B cell (primary cell): ENCODE results near the gene GSX2. TPM values are rescaled to one million over a fixed set of nuclear protein-coding genes. Genes with fewer than 3 reads are reported as not detected.

Experiments used
- ATAC-seq: fragments of 200-7000 bp; cut with Tn5 transposase; one replicate; pipeline ENCODE4 v1.10.0; 2021; ENCODE audit warnings: low read depth, mild to moderate bottlenecking, moderate number of reproducible peaks, moderate library complexity
- CTCF ChIA-PET: fragments of 350-600 bp; sonication (Branson Sonifier 250); formaldehyde crosslinking; loops from one replicate; lab custom pipeline; 2021; ENCODE audit warnings: antibody characterized with exemption, inconsistent platforms; lab: Charles Lee
- POLR2A ChIA-PET: fragments of 350-600 bp; sonication (Branson Sonifier 250); formaldehyde crosslinking; loops from one replicate; lab custom pipeline; 2021; ENCODE audit warnings: antibody characterized with exemption; lab: Charles Lee
- DNase-seq: peaks from one replicate; pipeline ENCODE4 v3.0.0; 2013
- H2AFZ ChIP-seq: 2 replicates; pipeline ENCODE4 v1.6.1; 2012; ENCODE audit warnings: mild to moderate bottlenecking, low read depth, low read length; ENCODE audit not compliant: insufficient read depth, poor library complexity, severe bottlenecking
- H3K27ac ChIP-seq, 2 donors: 1 replicate in 1 of 2; 2 replicates in 1 of 2; pipeline ENCODE4 v1.5.1; 2012 to 2013; ENCODE audit warnings: low read length in 2 of 2, mild to moderate bottlenecking in 2 of 2, moderate library complexity in 1 of 2
- H3K27me3 ChIP-seq, 4 experiments: fragments of 200-600 bp in 1 of 4; sonication (generic) in 1 of 4; replicated peaks in 1 of 4; 1 replicate in 2 of 4; 2 replicates in 2 of 4; pipeline versions ENCODE4 v1.6.1 to v1.7.0; 2013 to 2016; ENCODE audit warnings: low read length in 3 of 4, mild to moderate bottlenecking in 2 of 4, mixed read lengths in 1 of 4, moderate library complexity in 1 of 4; ENCODE audit not compliant: insufficient read depth in 4 of 4, control insufficient read depth in 3 of 4; ENCODE audit errors: control extremely low read depth in 1 of 4
- H3K36me3 ChIP-seq, 2 experiments: replicated peaks in 1 of 2; 1 replicate in 1 of 2; 2 replicates in 1 of 2; pipeline versions ENCODE4 v1.6.1 to v1.7.1; 2013; ENCODE audit warnings: low read length in 1 of 2; ENCODE audit not compliant: insufficient read depth in 2 of 2, control insufficient read depth in 1 of 2; ENCODE audit errors: control extremely low read depth in 1 of 2, extremely low read depth in 1 of 2
- H3K4me1 ChIP-seq, 2 donors: fragments of 200-600 bp in 1 of 2; sonication (generic) in 1 of 2; 1 replicate in 1 of 2; 2 replicates in 1 of 2; pipeline versions ENCODE4 v1.5.1 to v1.6.1; 2013 to 2017; ENCODE audit warnings: low read length in 2 of 2; ENCODE audit not compliant: control insufficient read depth in 2 of 2, insufficient read depth in 2 of 2
- H3K4me2 ChIP-seq: replicated peaks from 2 replicates; pipeline ENCODE3; 2012; ENCODE audit warnings: mild to moderate bottlenecking, low read depth, low read length; ENCODE audit not compliant: poor library complexity, severe bottlenecking
- H3K4me3 ChIP-seq, 5 experiments: fragments of 200-600 bp in 1 of 5; sonication (generic) in 1 of 5; 1 replicate in 3 of 5; 2 replicates in 2 of 5; pipeline versions ENCODE4 v1.5.1 to v1.7.0; 2011 to 2016; ENCODE audit warnings: low read length in 4 of 5, mild to moderate bottlenecking in 4 of 5, low read depth in 2 of 5, control low read depth in 1 of 5, moderate library complexity in 1 of 5; ENCODE audit not compliant: insufficient read depth in 1 of 5; ENCODE audit errors: control extremely low read depth in 1 of 5, extremely low read depth in 1 of 5
- H3K79me2 ChIP-seq: fragments of 200-600 bp; sonication (generic); one replicate; pipeline ENCODE4 v1.6.0; 2016; ENCODE audit warnings: low read length; ENCODE audit not compliant: control insufficient read depth, insufficient read depth
- H3K9ac ChIP-seq: fragments of 200-600 bp; sonication (generic); 2 replicates; pipeline ENCODE4 v1.6.1; 2017; ENCODE audit warnings: mild to moderate bottlenecking, low read length, moderate library complexity
- H3K9me3 ChIP-seq, 3 donors: one replicate each; pipeline versions ENCODE4 v1.6.1 to v1.7.1; 2013; ENCODE audit warnings: low read length in 2 of 3; ENCODE audit not compliant: control insufficient read depth in 2 of 3, insufficient read depth in 1 of 3; ENCODE audit errors: control extremely low read depth in 1 of 3
- H4K20me1 ChIP-seq: 2 replicates; pipeline ENCODE4 v1.6.0; 2012; ENCODE audit warnings: mild to moderate bottlenecking, low read length; ENCODE audit not compliant: insufficient read depth, control insufficient read depth, poor library complexity, severe bottlenecking
- H3K27ac Mint-ChIP-seq: one replicate; pipeline ENCODE4 v1.8.0; 2021; ENCODE audit warnings: mixed read lengths
- H3K27me3 Mint-ChIP-seq: one replicate; pipeline ENCODE4 v1.8.0; 2021; ENCODE audit warnings: mixed read lengths
- H3K4me1 Mint-ChIP-seq: one replicate; pipeline ENCODE4 v1.8.0; 2021; ENCODE audit warnings: mixed read lengths
- H3K4me3 Mint-ChIP-seq: one replicate; pipeline ENCODE4 v1.8.0; 2021; ENCODE audit warnings: mixed read lengths
- H3K9me3 Mint-ChIP-seq: one replicate; pipeline ENCODE4 v1.8.0; 2022; ENCODE audit warnings: mixed read lengths; ENCODE audit not compliant: insufficient read depth
- EZH2 ChIP-seq: IDR thresholded peaks from 2 replicates; pipeline ENCODE4 v1.6.1; 2012; ENCODE audit warnings: borderline replicate concordance, low read depth, mild to moderate bottlenecking, moderate library complexity, low read length; ENCODE audit not compliant: insufficient read depth, poor library complexity, severe bottlenecking
- WGBS: methylation state at CpG from one replicate; pipeline ENCODE4 v1.1.5; 2013; ENCODE audit warnings: missing lambda C conversion rate; ENCODE audit not compliant: insufficient coverage; 5-methylcytosine and 5-hydroxymethylcytosine counted together
- intact Hi-C: fragments of 100-400 bp; cut with micrococcal nuclease; formaldehyde crosslinking; loops from one replicate; pipeline ENCODE4 v1.10.0; 2022
- polyA plus RNA-seq: library from polyadenylated mRNA; depleted of rRNA; stranded (reverse); fragments of >200 nt; gene quantifications from 2 replicates; pipeline ENCODE4 v1.2.3, GENCODE V29; 2012
- total RNA-seq, 2 donors: library from RNA; stranded (reverse); fragments of 120-200 nt in 1 of 2; gene quantifications; 1 replicate in 1 of 2; 2 replicates in 1 of 2; pipeline versions ENCODE4 v1.2.3 to v1.2.4, GENCODE V29; 2013 to 2022
- TF ChIP-seq, protein P1 (sequence below): fragments of 200-600 bp; IDR thresholded peaks from one replicate; pipeline ENCODE4 v1.8.0; 2022; ENCODE audit warnings: antibody characterized with exemption, mild to moderate bottlenecking

The GSX2 gene
- total and polyA plus RNA-seq, 2 donors (not counting 1 experiment from before 2014, with no cell fraction given) = 0.34 to 0.47 TPM

DNA sequence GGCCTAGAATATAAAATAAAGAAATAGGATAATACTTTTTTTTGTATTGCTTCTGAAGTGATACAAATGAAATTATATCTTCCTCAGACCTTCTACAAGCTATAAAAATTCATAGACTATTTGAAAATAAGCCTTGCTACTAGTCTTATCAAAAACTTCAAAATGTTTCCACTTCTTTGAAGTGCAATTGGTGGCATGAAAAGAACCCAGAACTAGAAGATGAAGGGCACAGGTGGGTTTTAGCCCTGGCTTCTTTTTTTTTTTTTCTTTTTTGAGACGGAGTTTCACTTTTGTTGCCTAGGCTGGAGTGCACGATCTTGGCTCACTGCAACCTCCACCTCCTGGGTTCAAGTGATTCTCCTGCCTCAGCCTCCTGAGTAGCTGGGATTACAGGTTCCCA, 44.2 kb downstream of the GSX2 start:
- WGBS = no CpG with 5 or more reads among the region's 2 CpGs
- POLR2A ChIA-PET = no interaction called here
- DNase-seq = no peak

GRCh38 chr4:54144661-54145171, 44.8 kb downstream of the GSX2 start:
- no peak overlapping the region for H3K4me3 Mint-ChIP-seq
- POLR2A ChIA-PET = no interaction called here
- no peak overlapping the region for H2AFZ ChIP-seq

More for the DNA sequence above, 44.2 kb downstream of the GSX2 start:
- ATAC-seq = no peak
- CTCF ChIA-PET = no interaction called here
- Histone ChIP-seq H3K9ac (no peak overlapping the region), H3K4me3 (no peak overlapping the region), H3K27ac (no peak overlapping the region), H2AFZ (no peak overlapping the region), H3K9me3 (peaks cover 0 to 6% (median 0%) of the 10 kb centered on the region in 3 donors), H3K36me3 (no peaks in the 10 kb centered on the region), H3K4me1 (no peaks in the 10 kb centered on the region), H4K20me1 (no peaks in the 10 kb centered on the region), H3K79me2 (no peaks in the 10 kb centered on the region), H3K27me3 (no peaks in the 10 kb centered on the region), H3K4me2 (no peak overlapping the region)
- Mint-ChIP-seq H3K4me3 (no peak overlapping the region), H3K27me3 (no peaks in the 10 kb centered on the region), H3K4me1 (no peaks in the 10 kb centered on the region), H3K27ac (no peak overlapping the region), H3K9me3 (peaks cover 4% of the 10 kb centered on the region)
- TF ChIP-seq, protein P1, sequence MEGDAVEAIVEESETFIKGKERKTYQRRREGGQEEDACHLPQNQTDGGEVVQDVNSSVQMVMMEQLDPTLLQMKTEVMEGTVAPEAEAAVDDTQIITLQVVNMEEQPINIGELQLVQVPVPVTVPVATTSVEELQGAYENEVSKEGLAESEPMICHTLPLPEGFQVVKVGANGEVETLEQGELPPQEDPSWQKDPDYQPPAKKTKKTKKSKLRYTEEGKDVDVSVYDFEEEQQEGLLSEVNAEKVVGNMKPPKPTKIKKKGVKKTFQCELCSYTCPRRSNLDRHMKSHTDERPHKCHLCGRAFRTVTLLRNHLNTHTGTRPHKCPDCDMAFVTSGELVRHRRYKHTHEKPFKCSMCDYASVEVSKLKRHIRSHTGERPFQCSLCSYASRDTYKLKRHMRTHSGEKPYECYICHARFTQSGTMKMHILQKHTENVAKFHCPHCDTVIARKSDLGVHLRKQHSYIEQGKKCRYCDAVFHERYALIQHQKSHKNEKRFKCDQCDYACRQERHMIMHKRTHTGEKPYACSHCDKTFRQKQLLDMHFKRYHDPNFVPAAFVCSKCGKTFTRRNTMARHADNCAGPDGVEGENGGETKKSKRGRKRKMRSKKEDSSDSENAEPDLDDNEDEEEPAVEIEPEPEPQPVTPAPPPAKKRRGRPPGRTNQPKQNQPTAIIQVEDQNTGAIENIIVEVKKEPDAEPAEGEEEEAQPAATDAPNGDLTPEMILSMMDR = no peak
- no peak for TF ChIP-seq EZH2
- intact Hi-C loops = no loop called here

More at GRCh38 chr4:54144661-54145171, 44.8 kb downstream of the GSX2 start:
- no peaks in the 10 kb centered on the region for H3K27me3 Mint-ChIP-seq
- Histone ChIP-seq H3K79me2 (no peaks in the 10 kb centered on the region), H4K20me1 (no peaks in the 10 kb centered on the region), H3K4me1 (no peaks in the 10 kb centered on the region), H3K9ac (no peak overlapping the region), H3K27me3 (no peaks in the 10 kb centered on the region), H3K27ac (no peak overlapping the region), H3K9me3 (peaks cover 0 to 8% (median 0%) of the 10 kb centered on the region in 3 donors), H3K4me3 (no peak overlapping the region), H3K4me2 (no peak overlapping the region), H3K36me3 (no peaks in the 10 kb centered on the region)
- CTCF ChIA-PET = no interaction called here
- ATAC-seq (no peak), DNase-seq (no peak)
- WGBS = 100% methylated on average over 2 of the region's 5 CpGs
- no peaks in the 10 kb centered on the region for H3K4me1 Mint-ChIP-seq
- no peak for TF ChIP-seq EZH2
- TF ChIP-seq, protein P1 = no peak
- H3K9me3 Mint-ChIP-seq = peaks cover 4% of the 10 kb centered on the region
- no peak overlapping the region for H3K27ac Mint-ChIP-seq
- intact Hi-C loops = no loop called here
